AG04450 (cell line): ENCODE measurements around the gene AURKAIP1. TPM values are rescaled to one million over a fixed set of nuclear protein-coding genes. Genes with fewer than 3 reads are reported as not detected.

Experiments used
- CTCF ChIA-PET: fragments of 300-600, 350-600 bp; formaldehyde crosslinking; extraction: SDS; loops from one replicate; lab custom pipeline; 2022; ENCODE audit warnings: antibody characterized with exemption, inconsistent platforms; lab: Charles Lee
- POLR2A ChIA-PET: fragments of 350-600 bp; formaldehyde crosslinking; extraction: SDS; loops from one replicate; lab custom pipeline; 2021; ENCODE audit warnings: antibody characterized with exemption, inconsistent platforms; lab: Yijun Ruan, JAX
- DNase-seq: peaks from one replicate; pipeline ENCODE4 v3.0.0-alpha.2; 2011; ENCODE audit warnings: low read depth, low spot score
- H3K27ac ChIP-seq: one replicate; pipeline ENCODE4 v1.5.1; 2012; ENCODE audit warnings: low read depth, low read length, control low read depth
- H3K27me3 ChIP-seq: one replicate; pipeline ENCODE4 v1.6.0; 2012; ENCODE audit warnings: low read length; ENCODE audit not compliant: control insufficient read depth, insufficient read depth
- H3K4me3 ChIP-seq: 2 replicates; pipeline ENCODE4 v1.5.1; 2011; ENCODE audit warnings: mild to moderate bottlenecking, low read depth, low read length, control low read depth
- H3K9me3 ChIP-seq: 2 replicates; pipeline ENCODE4 v1.5.1; 2012; ENCODE audit warnings: low read length; ENCODE audit not compliant: control insufficient read depth, insufficient read depth
- CTCF ChIP-seq: IDR thresholded peaks from 2 replicates; pipeline ENCODE4 v1.5.1; 2011; ENCODE audit warnings: low read depth, low read length, control low read depth, inconsistent platforms
- polyA plus RNA-seq: library from polyadenylated mRNA; depleted of rRNA; stranded (reverse); fragments of >200 nt; gene quantifications from 2 replicates; pipeline ENCODE4 v1.2.3, GENCODE V29; 2011

Gene AURKAIP1
- polyA plus RNA-seq, 1 experiment = 54.3 TPM

DNA sequence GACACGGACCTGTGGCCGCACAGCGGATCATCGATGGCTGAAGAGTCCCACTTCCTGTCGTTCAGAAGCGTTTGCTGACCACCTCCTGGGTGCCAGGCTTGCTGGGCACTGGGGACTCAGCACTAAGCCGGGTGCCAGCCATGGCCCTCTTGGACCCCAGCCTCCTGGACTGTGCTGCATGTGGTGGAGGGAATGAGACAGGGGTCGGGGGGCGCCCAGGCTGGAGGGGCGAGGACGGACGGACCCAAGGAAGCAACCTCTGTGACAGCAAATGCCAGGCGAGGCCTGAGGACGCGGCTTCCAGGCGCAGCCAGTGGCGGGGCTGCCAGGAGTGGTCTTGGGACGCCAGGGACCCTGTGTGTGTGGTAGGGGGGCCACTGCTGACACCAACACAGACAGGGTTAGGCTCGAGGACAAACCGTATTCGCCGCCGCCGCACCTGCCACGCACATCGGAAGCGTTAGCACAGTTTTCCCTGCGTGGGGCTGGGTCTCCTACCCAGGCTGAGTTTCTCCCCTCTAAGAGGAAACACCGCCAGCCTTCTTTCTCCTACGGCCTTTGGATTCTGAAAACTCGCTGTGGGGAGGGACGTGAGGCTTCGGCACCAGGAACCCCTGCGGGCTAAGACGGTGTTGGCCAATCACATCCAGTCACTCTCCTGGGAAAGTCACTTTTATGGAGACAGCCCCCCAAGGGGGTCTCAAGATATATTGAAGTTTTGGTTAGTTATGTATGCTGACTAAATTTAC is 13.6 kb downstream of the AURKAIP1 start:
- H3K9me3 ChIP-seq = no peaks in the 10 kb centered on the region; the same call in 1 of the 2 replicates
- peak overlapping the region; percentile 99 for H3K27ac ChIP-seq
- no peaks in the 10 kb centered on the region for H3K27me3 ChIP-seq
- POLR2A ChIA-PET = interaction anchor here (0.7 to 1.0 kb wide), 4 partner anchors 10 to 97 kb away, joined by 3 to 7 read pairs (median 4); partner anchors contain the start of gene AURKAIP1
- DNase-seq = no peak
- CTCF ChIA-PET = interaction anchor here (1.8 kb wide), 1 partner anchor 11 kb away, joined by 10 read pairs; no protein-coding TSS in a partner anchor
- H3K4me3 ChIP-seq = no peak overlapping the region
- no peak for TF ChIP-seq CTCF

- peak; percentile 86 for DNase-seq
- Histone ChIP-seq H3K9me3 (no peaks in the 10 kb centered on the region; the same call in 1 of the 2 replicates), H3K27me3 (no peaks in the 10 kb centered on the region), H3K4me3 (no peak overlapping the region), H3K27ac (peak overlapping the region; percentile 99)
- CTCF ChIA-PET = no interaction called here
- TF ChIP-seq CTCF = no peak
- POLR2A ChIA-PET = interaction anchor here (0.7 kb wide), 1 partner anchor 14 kb away, joined by 3 read pairs; the partner anchor contains the start of gene AURKAIP1
Measured at GRCh38 chr1:1360506-1361169, 14.4 kb downstream of the AURKAIP1 start.

DNA sequence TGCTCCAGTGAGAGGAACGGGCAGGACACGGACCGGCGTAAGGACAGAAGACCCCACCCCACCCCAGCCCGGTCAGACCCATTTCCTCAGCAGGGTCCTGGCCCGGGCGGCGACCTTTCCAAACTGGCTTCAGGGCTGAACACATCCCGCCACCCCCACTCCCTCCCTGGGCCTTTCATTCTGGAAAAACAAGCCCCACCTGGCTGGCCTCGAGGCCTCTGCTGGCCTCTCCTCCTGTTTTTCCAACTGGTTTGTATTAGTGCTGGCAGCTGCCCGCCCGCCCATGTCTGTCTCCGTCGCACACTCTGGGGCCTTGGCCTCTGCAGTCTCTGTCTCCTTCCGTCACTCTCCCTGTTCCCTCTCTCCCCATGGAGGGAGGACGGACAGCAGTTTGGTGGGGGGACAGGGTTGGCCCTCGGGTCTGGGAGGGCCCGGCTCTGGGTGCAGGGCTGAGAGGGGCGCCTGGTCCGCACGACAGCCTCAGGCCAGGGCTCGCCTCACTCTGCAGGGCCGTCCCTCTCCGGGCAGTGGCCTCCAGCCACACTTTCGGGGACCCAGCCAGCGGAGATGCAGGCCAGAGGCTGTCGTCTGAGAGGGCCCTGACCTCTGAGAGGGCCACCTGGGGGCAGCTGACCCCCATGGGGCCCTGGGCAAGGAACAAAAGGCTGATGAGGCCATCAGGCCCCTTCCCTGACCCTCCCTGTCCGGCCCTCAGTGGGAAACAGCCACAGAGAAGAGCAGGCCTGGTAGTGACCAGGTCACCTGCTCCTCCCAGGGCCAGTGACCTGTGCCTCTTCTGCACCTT is 15.1 kb downstream of the AURKAIP1 start:
- TF ChIP-seq CTCF = no peak
- Histone ChIP-seq H3K9me3 (no peaks in the 10 kb centered on the region; the same call in 1 of the 2 replicates), H3K4me3 (peak overlapping the region; percentile 4; the same call in 1 of the 2 replicates), H3K27me3 (no peaks in the 10 kb centered on the region), H3K27ac (peak overlapping the region; percentile 99)
- no peak for DNase-seq
- ChIA-PET CTCF (no interaction called here), POLR2A (interaction anchor here (0.5 to 0.7 kb wide), 2 partner anchors 15 to 62 kb away, joined by 3 to 7 read pairs; partner anchors contain the start of gene AURKAIP1)

GRCh38 chr1:1359308-1359663 is 15.7 kb downstream of the AURKAIP1 start:
- H3K27ac ChIP-seq = peak overlapping the region; percentile 99
- CTCF ChIA-PET = no interaction called here
- H3K27me3 ChIP-seq = no peaks in the 10 kb centered on the region
- peak; percentile 47 for DNase-seq
- TF ChIP-seq CTCF = no peak
- H3K4me3 ChIP-seq = peak overlapping the region; percentile 84
- POLR2A ChIA-PET = interaction anchor here (0.5 to 2.4 kb wide), 3 partner anchors 13 to 63 kb away, joined by 5 to 16 read pairs (median 7); partner anchors contain the start of gene AURKAIP1
- H3K9me3 ChIP-seq = no peaks in the 10 kb centered on the region; the same call in 1 of the 2 replicates
